Nephron progenitor cell (in vitro differentiated cells): ENCODE data around the gene NOD2.

Experiments used
- DNase-seq: peaks from one replicate; pipeline ENCODE4 v3.0.0; 2021
- H3K27ac Mint-ChIP-seq: 2 replicates; pipeline ENCODE4 v1.8.0; 2021; ENCODE audit warnings: mild to moderate bottlenecking, moderate library complexity, mixed read lengths
- H3K27me3 Mint-ChIP-seq: 2 replicates; pipeline ENCODE4 v1.8.0; 2021; ENCODE audit warnings: mild to moderate bottlenecking, low read depth, mixed read lengths; ENCODE audit not compliant: poor library complexity
- H3K36me3 Mint-ChIP-seq: 2 replicates; pipeline ENCODE4 v1.8.0; 2021; ENCODE audit warnings: low read depth, mixed read lengths
- H3K4me1 Mint-ChIP-seq: 2 replicates; pipeline ENCODE4 v1.8.0; 2021; ENCODE audit warnings: mixed read lengths
- H3K4me3 Mint-ChIP-seq: 2 replicates; pipeline ENCODE4 v1.8.0; 2021; ENCODE audit warnings: mild to moderate bottlenecking, moderate library complexity, mixed read lengths
- H3K9me3 Mint-ChIP-seq: 2 replicates; pipeline ENCODE4 v1.8.0; 2021; ENCODE audit warnings: mild to moderate bottlenecking, moderate library complexity, mixed read lengths
- CTCF ChIP-seq: fragments of 200-600 bp; sonication (generic); IDR thresholded peaks from 2 replicates; pipeline ENCODE4 v1.5.0; 2021; ENCODE audit warnings: antibody characterized with exemption

Gene NOD2

GRCh38 chr16:50733468-50733867, 40.1 kb downstream of the NOD2 start:
- peaks cover 6% of the 10 kb centered on the region for H3K9me3 Mint-ChIP-seq
- H3K27me3 Mint-ChIP-seq: peaks cover 22% of the 10 kb centered on the region
- H3K4me1 Mint-ChIP-seq: peaks cover 14% of the 10 kb centered on the region
- no peak overlapping the region for H3K4me3 Mint-ChIP-seq
- peaks cover 4% of the 10 kb centered on the region for H3K36me3 Mint-ChIP-seq
- H3K27ac Mint-ChIP-seq: no peak overlapping the region
- DNase-seq: no peak
- no peak for TF ChIP-seq CTCF

DNA sequence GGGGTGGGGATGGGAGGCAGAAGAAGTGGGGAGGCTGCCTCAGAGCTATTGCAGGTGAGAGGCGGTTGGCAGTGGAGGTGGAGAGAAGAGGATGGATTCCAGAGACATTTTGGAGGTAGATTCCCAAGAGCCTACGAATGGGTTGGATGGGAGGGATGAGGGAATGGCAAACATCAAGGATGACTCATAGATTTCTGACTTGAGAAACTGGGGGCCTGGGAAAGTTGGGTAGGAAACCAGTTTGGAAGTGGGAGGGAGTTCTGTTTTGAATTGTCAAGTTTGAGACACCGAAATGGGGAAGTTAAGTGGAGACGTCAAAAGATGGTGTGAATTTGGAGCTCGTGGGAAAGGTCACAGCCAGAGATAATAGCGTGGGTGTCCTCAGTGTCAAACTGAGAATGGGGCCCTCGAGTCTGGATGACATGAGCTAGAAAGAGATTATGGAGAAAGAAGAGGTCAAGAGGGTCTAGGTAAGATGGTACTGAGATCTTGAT, 42.3 kb downstream of the NOD2 start:
- H3K27me3 Mint-ChIP-seq: peaks cover 33% of the 10 kb centered on the region
- no peaks in the 10 kb centered on the region for H3K9me3 Mint-ChIP-seq
- no peaks in the 10 kb centered on the region for H3K36me3 Mint-ChIP-seq
- no peak overlapping the region for H3K4me3 Mint-ChIP-seq
- H3K27ac Mint-ChIP-seq: no peak overlapping the region
- no peak for DNase-seq
- peaks cover 19% of the 10 kb centered on the region for H3K4me1 Mint-ChIP-seq
- TF ChIP-seq CTCF: no peak

DNA sequence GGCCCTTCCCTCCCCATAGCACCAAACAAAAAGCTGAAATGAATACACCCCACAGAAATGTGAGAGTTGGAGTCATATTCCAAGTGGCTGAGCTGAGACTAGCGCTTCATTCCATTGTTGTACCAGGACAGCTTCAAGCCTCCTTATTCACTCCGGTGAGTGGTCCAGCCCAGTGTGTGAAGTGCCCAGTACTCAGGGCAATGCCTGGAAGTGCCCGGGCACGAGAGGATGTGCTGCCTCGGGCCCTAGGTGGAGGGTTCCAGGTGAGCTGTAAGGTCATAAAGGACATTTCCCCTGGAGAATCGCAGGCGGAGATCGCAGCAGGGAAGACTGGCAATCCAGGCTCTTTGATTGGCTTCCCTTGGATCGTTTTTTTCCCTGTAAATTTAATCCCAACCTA, 43.0 kb downstream of the NOD2 start:
- no peak overlapping the region for H3K27ac Mint-ChIP-seq
- no peaks in the 10 kb centered on the region for H3K36me3 Mint-ChIP-seq
- DNase-seq: no peak
- TF ChIP-seq CTCF: no peak
- H3K4me3 Mint-ChIP-seq: no peak overlapping the region
- peaks cover 21% of the 10 kb centered on the region for H3K4me1 Mint-ChIP-seq
- peaks cover 33% of the 10 kb centered on the region for H3K27me3 Mint-ChIP-seq
- H3K9me3 Mint-ChIP-seq: no peaks in the 10 kb centered on the region

GRCh38 chr16:50737420-50737959, 44.1 kb downstream of the NOD2 start:
- Mint-ChIP-seq H3K27me3 (peaks cover 33% of the 10 kb centered on the region), H3K36me3 (no peaks in the 10 kb centered on the region), H3K9me3 (no peaks in the 10 kb centered on the region), H3K4me3 (no peak overlapping the region), H3K27ac (no peak overlapping the region), H3K4me1 (peaks cover 13% of the 10 kb centered on the region)
- no peak for TF ChIP-seq CTCF
- no peak for DNase-seq

DNA sequence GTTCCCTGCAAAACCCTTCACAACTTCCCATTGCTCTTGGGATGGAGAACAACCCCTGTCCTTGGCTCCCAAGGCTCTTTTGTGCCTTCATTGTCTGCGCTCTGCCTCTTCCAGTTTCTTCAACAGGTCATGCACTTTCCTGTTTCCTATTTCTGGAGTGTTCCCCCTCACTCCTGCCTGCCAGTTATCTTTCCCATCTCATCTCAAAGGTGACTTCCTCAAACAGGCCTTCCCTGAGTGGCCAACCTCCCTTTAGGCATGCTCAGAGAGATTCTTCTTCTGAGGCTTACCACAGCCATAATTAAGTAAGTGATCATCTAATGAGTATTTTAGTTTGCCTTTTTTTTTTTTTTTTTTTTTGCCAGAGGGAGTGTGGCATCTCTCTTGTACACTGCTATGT, 45.6 kb downstream of the NOD2 start:
- Mint-ChIP-seq H3K4me1 (peaks cover 19% of the 10 kb centered on the region), H3K27ac (no peak overlapping the region), H3K4me3 (no peak overlapping the region), H3K27me3 (peaks cover 43% of the 10 kb centered on the region), H3K9me3 (no peaks in the 10 kb centered on the region), H3K36me3 (no peaks in the 10 kb centered on the region)
- TF ChIP-seq CTCF: no peak
- no peak for DNase-seq

DNA sequence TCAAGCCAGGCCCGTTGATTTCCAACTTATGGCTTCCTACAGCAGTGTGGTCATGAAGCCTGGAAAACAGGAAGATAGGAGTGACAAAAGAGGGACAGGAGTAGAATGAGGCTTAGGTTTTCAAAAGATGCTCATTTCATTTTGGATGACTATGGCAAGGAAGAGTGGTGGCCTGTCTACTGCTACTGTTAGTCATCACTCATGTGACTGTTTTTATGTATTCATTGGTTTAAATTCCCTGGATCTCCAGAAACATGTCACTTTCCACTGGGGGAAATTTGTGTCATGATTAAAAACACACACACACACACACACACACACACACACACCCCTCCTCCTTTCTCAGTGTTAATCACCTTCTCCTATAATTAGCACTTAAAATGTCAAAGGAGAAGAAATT, 47.3 kb downstream of the NOD2 start:
- no peaks in the 10 kb centered on the region for H3K9me3 Mint-ChIP-seq
- H3K27me3 Mint-ChIP-seq: peaks cover 46% of the 10 kb centered on the region
- no peak for TF ChIP-seq CTCF
- no peak overlapping the region for H3K27ac Mint-ChIP-seq
- H3K4me3 Mint-ChIP-seq: no peak overlapping the region
- no peak for DNase-seq
- H3K36me3 Mint-ChIP-seq: peaks cover 7% of the 10 kb centered on the region
- H3K4me1 Mint-ChIP-seq: peaks cover 19% of the 10 kb centered on the region
